Ovary (tissue), 9 donors: ENCODE results near the gene PACS2. TPM values are rescaled to one million over a fixed set of nuclear protein-coding genes. Genes with fewer than 3 reads are reported as not detected.

Experiments
- DNase-seq, 5 donors: peaks; one replicate each; pipeline ENCODE4 v3.0.0-alpha.2; 2019 to 2020
- H3K27ac ChIP-seq, 2 donors: fragments of 200-600 bp; one replicate each; pipeline versions ENCODE4 v1.5.1 to v1.8.0; 2019 to 2022
- H3K27me3 ChIP-seq: fragments of 200-600 bp; one replicate; pipeline ENCODE4 v1.8.0; 2022
- H3K36me3 ChIP-seq: fragments of 200-600 bp; sonication (generic); one replicate; pipeline ENCODE4 v1.5.1; 2019
- H3K4me1 ChIP-seq: one replicate; pipeline ENCODE4 v1.8.1; 2013; ENCODE audit warnings: mild to moderate bottlenecking, moderate library complexity; ENCODE audit not compliant: insufficient read depth
- H3K4me3 ChIP-seq: fragments of 200-600 bp; sonication (generic); one replicate; pipeline ENCODE4 v1.5.1; 2017
- H3K9me3 ChIP-seq, 2 donors: fragments of 200-600 bp in 1 of 2; sonication (generic) in 1 of 2; one replicate each; pipeline versions ENCODE4 v1.5.1 to v1.8.1; 2013 to 2019; ENCODE audit warnings: mild to moderate bottlenecking in 1 of 2, moderate library complexity in 1 of 2
- EP300 ChIP-seq: sonication (generic); formaldehyde crosslinking; IDR thresholded peaks from one replicate; pipeline ENCODE4 v1.6.1; 2017; ENCODE audit warnings: antibody characterized with exemption
- POLR2A ChIP-seq: fragments of 450-650 bp; IDR thresholded peaks from one replicate; pipeline ENCODE4 v1.6.1; 2017; ENCODE audit warnings: antibody characterized with exemption, mild to moderate bottlenecking, moderate library complexity
- WGBS, 3 donors: extraction: QIAGEN DNeasy Blood & Tissue Kit in 1 of 3; methylation state at CpG; one replicate each; pipeline versions ENCODE4 v1.1.5 to v1.1.7; 2013 to 2017; 5-methylcytosine and 5-hydroxymethylcytosine counted together
- intact Hi-C, 4 donors: fragments of 100-400 bp; cut with DNase I; formaldehyde crosslinking; loops; one replicate each; pipeline versions ENCODE4 v1.11.0 to v1.15.1; 2022 to 2023
- polyA plus RNA-seq, 2 donors: library from polyadenylated mRNA; stranded (reverse); fragments of 200-250 nt in 1 of 2; fragments of 350-450 nt in 1 of 2; fragmentation: Illumina TruSeq in 1 of 2; extraction: RNeasy Lipid Tissue Mini Kit (QIAGEN cat#74804) in 1 of 2; gene quantifications; one replicate each; pipeline ENCODE4 v1.2.3, GENCODE V29; 2013 to 2014
- total RNA-seq, 7 donors: library from RNA; depleted of rRNA in 2 of 7; stranded (reverse); fragments of >200 nt in 2 of 7; fragmentation: NEBNext Ultra II Directional in 3 of 7; extraction: Animal tissue kit (Norgen Biotek cat#: 25700) in 3 of 7; gene quantifications; one replicate each; pipeline versions ENCODE4 v1.1.0 to v1.2.4, GENCODE V29; 2016 to 2023
- TF ChIP-seq, protein P1 (sequence below), 3 donors: fragments of 450-650 bp in 2 of 3; fragments of 200-600 bp in 1 of 3; IDR thresholded peaks; one replicate each; pipeline versions ENCODE4 v1.5.1 to v1.8.0; 2016 to 2022; ENCODE audit warnings: antibody characterized with exemption in 3 of 3, mild to moderate bottlenecking in 1 of 3
- donor health status: DM: no; HTN: no; CAD: no; lungs with moderate emphysema.
- donor health status: DM: no; HTN: no; CAD: no.
- donor health status: Bipolar disorder and iron deficiency.
- donor health status: DM: yes; HTN: yes; CAD: no.
- donor health status: DM: no; HTN: no; CAD: no.
- donor health status: DM: yes; HTN: yes; CAD: no.

Gene PACS2
- total and polyA plus RNA-seq, 9 donors, result 21.2 to 91.9 (median 60.6) TPM

- H3K4me3 ChIP-seq, result no peak overlapping the region
- 88 to 91% (median 90%) methylated on average over 30 to 34 of the region's 34 CpGs for WGBS, 3 donors
- no peaks in the 10 kb centered on the region for H3K27me3 ChIP-seq
- peaks cover 2% of the 10 kb centered on the region for H3K4me1 ChIP-seq
- intact Hi-C loops, result loop anchor here in 2 of 4 donors (2.0 to 10.0 kb wide), 2 partner anchors 121 to 157 kb away; partner anchors contain the start of gene TMEM121 (in 1 of the 2)
- H3K27ac ChIP-seq, result no peak overlapping the region
- TF ChIP-seq, protein P1, sequence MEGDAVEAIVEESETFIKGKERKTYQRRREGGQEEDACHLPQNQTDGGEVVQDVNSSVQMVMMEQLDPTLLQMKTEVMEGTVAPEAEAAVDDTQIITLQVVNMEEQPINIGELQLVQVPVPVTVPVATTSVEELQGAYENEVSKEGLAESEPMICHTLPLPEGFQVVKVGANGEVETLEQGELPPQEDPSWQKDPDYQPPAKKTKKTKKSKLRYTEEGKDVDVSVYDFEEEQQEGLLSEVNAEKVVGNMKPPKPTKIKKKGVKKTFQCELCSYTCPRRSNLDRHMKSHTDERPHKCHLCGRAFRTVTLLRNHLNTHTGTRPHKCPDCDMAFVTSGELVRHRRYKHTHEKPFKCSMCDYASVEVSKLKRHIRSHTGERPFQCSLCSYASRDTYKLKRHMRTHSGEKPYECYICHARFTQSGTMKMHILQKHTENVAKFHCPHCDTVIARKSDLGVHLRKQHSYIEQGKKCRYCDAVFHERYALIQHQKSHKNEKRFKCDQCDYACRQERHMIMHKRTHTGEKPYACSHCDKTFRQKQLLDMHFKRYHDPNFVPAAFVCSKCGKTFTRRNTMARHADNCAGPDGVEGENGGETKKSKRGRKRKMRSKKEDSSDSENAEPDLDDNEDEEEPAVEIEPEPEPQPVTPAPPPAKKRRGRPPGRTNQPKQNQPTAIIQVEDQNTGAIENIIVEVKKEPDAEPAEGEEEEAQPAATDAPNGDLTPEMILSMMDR (IDR thresholded peaks at IDR 0.05), result no peak
- TF ChIP-seq EP300 (no peak), POLR2A (no peak)
- no peaks in the 10 kb centered on the region for H3K36me3 ChIP-seq
- DNase-seq, result no peak
- H3K9me3 ChIP-seq, result no peaks in the 10 kb centered on the region
These were observed 52.8 kb downstream of the PACS2 start for GRCh38 chr14:105367116-105368031.

GRCh38 chr14:105368032-105368417 is 53.5 kb downstream of the PACS2 start:
- no peaks in the 10 kb centered on the region for H3K36me3 ChIP-seq
- intact Hi-C loops, result loop anchor here in 2 of 4 donors (2.0 to 10.0 kb wide), 2 partner anchors 121 to 157 kb away; partner anchors contain the start of gene TMEM121 (in 1 of the 2)
- 89 to 91% (median 89%) methylated on average over 18 to 20 of the region's 20 CpGs for WGBS, 3 donors
- H3K27me3 ChIP-seq, result no peaks in the 10 kb centered on the region
- no peak overlapping the region for H3K27ac ChIP-seq
- no peak for DNase-seq
- no peaks in the 10 kb centered on the region for H3K9me3 ChIP-seq
- TF ChIP-seq POLR2A (no peak), EP300 (no peak)
- TF ChIP-seq, protein P1 (IDR thresholded peaks at IDR 0.05), result no peak
- peaks cover 2% of the 10 kb centered on the region for H3K4me1 ChIP-seq
- no peak overlapping the region for H3K4me3 ChIP-seq

DNA sequence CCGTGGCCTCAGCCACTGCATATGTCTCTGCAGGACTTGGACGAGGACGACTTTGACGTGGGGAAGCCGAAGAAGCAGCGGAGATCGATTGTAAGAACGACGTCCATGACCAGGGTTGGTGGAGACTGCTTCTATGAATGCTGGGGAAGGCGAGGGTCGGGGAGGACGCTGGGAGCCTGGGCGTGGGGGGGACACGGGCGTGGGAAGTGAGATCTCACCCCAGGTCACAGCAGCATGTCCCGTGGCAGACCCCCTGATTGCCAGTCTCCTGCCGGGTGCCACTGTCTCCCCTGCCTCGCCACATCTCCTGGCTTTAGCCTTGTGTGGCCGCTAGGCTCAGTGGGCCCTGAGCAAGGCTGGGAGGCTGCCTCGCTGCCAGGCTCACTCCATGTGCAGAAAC is 53.9 kb downstream of the PACS2 start:
- H3K36me3 ChIP-seq, result no peaks in the 10 kb centered on the region
- H3K9me3 ChIP-seq, result no peaks in the 10 kb centered on the region
- intact Hi-C loops, result loop anchor here in 2 of 4 donors (2.0 to 10.0 kb wide), 2 partner anchors 120 to 156 kb away; partner anchors contain the start of gene TMEM121 (in 1 of the 2)
- 90 to 92% (median 91%) methylated on average over 20 of the region's 20 CpGs for WGBS, 3 donors
- no peak for TF ChIP-seq EP300
- no peak for TF ChIP-seq POLR2A
- TF ChIP-seq, protein P1 (IDR thresholded peaks at IDR 0.05), result no peak
- H3K27me3 ChIP-seq, result no peaks in the 10 kb centered on the region
- DNase-seq, result no peak
- H3K4me3 ChIP-seq, result no peak overlapping the region
- no peak overlapping the region for H3K27ac ChIP-seq
- H3K4me1 ChIP-seq, result peaks cover 2% of the 10 kb centered on the region

- DNase-seq, result no peak
- TF ChIP-seq, protein P1 (IDR thresholded peaks at IDR 0.05), result no peak
- TF ChIP-seq EP300 (no peak), POLR2A (no peak)
- WGBS, 3 donors, result 92 to 93% (median 93%) methylated on average over 28 to 29 of the region's 29 CpGs
- no peaks in the 10 kb centered on the region for H3K9me3 ChIP-seq
- peaks cover 2% of the 10 kb centered on the region for H3K4me1 ChIP-seq
- no peaks in the 10 kb centered on the region for H3K27me3 ChIP-seq
- no peak overlapping the region for H3K4me3 ChIP-seq
- intact Hi-C loops, result loop anchor here in 2 of 4 donors (2.0 to 10.0 kb wide), 2 partner anchors 120 to 156 kb away; partner anchors contain the start of gene TMEM121 (in 1 of the 2)
- H3K27ac ChIP-seq, result no peak overlapping the region
- no peaks in the 10 kb centered on the region for H3K36me3 ChIP-seq
These were observed 54.5 kb downstream of the PACS2 start for GRCh38 chr14:105368910-105369652.
